ENCODE results near the gene HPD.

- TF ChIP-seq POLR2AphosphoS5 (IDR thresholded peaks at IDR 0.05; ENCODE audit: borderline replicate concordance, low read depth, low read length) (no peak), EZH2 (IDR thresholded peaks at IDR 0.05) (no peak), FOXP2 (optimal IDR thresholded peaks at IDR 0.05; ENCODE audit: control extremely low read depth, extremely low read length, insufficient read depth) (no peak)
Observed at GRCh38 chr12:121874071-121874470, 15.4 kb upstream of the HPD start.
